Measurements from ENCODE around the gene TUBA1C. TPM values are rescaled to one million over a fixed set of nuclear protein-coding genes. Genes with fewer than 3 reads are reported as not detected.

The TUBA1C gene
- total and polyA plus RNA-seq, 2 of the 4 experiments (the other 2 are of a cell fraction): 1,420 to 2,555 TPM

DNA sequence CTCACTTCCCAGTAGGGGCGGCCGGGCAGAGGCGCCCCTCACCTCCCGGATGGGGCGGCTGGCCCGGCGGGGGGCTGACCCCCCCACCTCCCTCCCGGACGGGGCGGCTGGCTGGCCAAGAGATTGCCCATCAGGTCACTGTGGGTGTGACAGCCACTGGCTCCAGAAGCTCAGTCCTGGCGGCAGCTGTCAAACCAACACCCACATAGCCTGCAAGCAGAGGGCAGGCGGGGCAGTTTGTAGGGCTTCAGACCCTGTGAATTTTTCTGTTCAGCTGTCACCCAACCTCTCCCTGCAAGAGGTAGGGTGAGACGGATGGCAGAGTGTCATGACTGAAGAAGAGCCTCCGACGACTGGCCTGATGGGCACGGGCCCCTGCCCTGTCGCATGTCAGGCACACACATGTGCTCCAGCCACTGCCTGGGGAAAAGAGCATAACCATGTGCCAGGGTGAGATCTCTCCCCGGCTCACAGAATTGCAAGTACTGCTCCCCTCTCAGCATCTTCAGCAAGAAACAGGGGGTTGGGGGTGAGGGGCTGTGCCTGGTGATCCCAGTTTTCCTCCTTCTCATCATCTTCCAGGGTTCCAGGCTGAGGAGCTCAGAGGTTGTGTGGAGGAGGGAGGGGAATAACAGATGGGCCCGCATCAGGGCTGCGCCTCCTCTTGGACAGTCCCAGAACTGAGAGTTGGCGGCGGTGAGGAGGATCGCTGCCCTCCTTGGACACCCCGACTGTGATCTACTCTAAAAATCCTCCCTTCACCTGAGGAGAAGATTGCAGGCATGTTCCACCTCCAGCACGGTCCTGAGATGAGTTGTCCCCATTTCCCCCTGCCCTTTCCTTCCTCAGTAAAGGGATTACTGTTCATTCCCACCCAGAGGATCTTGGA, 18.9 kb downstream of the TUBA1C start:
- no peaks in the 10 kb centered on the region for H3K4me1 ChIP-seq (ENCODE audit: control insufficient read depth, insufficient read depth, low read length)
- H4K8ac ChIP-seq (ENCODE audit: low read depth in 2 of 2, low read length in 2 of 2): no peak overlapping the region
- H3K79me1 ChIP-seq (ENCODE audit: low read depth in 1 of 2, low read length in 2 of 2): no peaks in the 10 kb centered on the region
- no peak overlapping the region for H2BK15ac ChIP-seq (ENCODE audit: low read depth, low read length)
- H2AK9ac ChIP-seq (replicated peaks; ENCODE audit: low read depth, low read length, poor library complexity): peak overlapping the region; percentile 5
- H3K9me1 ChIP-seq (ENCODE audit: insufficient read depth, low read length): 0 out of 2 replicates have a peak, but pooled peaks cover 2% of the 10 kb centered on the region
- H3K18ac ChIP-seq (ENCODE audit: low read depth, low read length): no peak overlapping the region
- peak overlapping the region; percentile 23 for H2AFZ ChIP-seq (replicated peaks; ENCODE audit: low read length, poor library complexity)
- no peak for DNase-seq
- H3K36me3 ChIP-seq (ENCODE audit: control insufficient read depth, insufficient read depth, low read length): no peaks in the 10 kb centered on the region
- H3K56ac ChIP-seq (ENCODE audit: extremely low read depth, insufficient read depth, low read length): no peak overlapping the region
- no peak overlapping the region for H3K4me3 ChIP-seq (ENCODE audit: insufficient read depth, low read depth, low read length)
- H4K20me1 ChIP-seq (ENCODE audit: insufficient read depth, low read length): no peaks in the 10 kb centered on the region
- H3K27ac ChIP-seq (ENCODE audit: insufficient read depth, low read length): no peak overlapping the region
- dilution Hi-C loops (cut with HindIII; ENCODE audit: low sequenced_read_pairs, unreplicated experiment): no loop called here
- CTCF ChIA-PET: interaction anchor here (1.1 kb wide), 1 partner anchor 15 kb away, joined by 3 read pairs; no protein-coding TSS in a partner anchor
- TF ChIP-seq BHLHE40 (IDR thresholded peaks at IDR 0.05; ENCODE audit: low read depth, low read length) (no peak), SMC3 (IDR thresholded peaks at IDR 0.05; ENCODE audit: low read depth, low read length) (no peak), MAFK (IDR thresholded peaks at IDR 0.05; ENCODE audit: low read depth, low read length) (no peak), CEBPB (IDR thresholded peaks at IDR 0.05; ENCODE audit: low read depth, low read length) (no peak), RFX5 (IDR thresholded peaks at IDR 0.05; ENCODE audit: low read depth, low read length) (no peak), RAD21 (IDR thresholded peaks at IDR 0.05; ENCODE audit: low read length) (no peak)
- TF ChIP-seq, protein P1, sequence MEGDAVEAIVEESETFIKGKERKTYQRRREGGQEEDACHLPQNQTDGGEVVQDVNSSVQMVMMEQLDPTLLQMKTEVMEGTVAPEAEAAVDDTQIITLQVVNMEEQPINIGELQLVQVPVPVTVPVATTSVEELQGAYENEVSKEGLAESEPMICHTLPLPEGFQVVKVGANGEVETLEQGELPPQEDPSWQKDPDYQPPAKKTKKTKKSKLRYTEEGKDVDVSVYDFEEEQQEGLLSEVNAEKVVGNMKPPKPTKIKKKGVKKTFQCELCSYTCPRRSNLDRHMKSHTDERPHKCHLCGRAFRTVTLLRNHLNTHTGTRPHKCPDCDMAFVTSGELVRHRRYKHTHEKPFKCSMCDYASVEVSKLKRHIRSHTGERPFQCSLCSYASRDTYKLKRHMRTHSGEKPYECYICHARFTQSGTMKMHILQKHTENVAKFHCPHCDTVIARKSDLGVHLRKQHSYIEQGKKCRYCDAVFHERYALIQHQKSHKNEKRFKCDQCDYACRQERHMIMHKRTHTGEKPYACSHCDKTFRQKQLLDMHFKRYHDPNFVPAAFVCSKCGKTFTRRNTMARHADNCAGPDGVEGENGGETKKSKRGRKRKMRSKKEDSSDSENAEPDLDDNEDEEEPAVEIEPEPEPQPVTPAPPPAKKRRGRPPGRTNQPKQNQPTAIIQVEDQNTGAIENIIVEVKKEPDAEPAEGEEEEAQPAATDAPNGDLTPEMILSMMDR (conservative IDR thresholded peaks at IDR 0.05; ENCODE audit: low read depth, low read length): 0 out of 2 replicates have a peak, but pooled peaks have one; percentile 7
- POLR2A ChIA-PET (ENCODE audit: unreplicated experiment): no interaction called here
- no peak overlapping the region for H3K23ac ChIP-seq (ENCODE audit: low read depth, low read length)
- peaks cover 13% of the 10 kb centered on the region for H3K27me3 ChIP-seq (ENCODE audit: control insufficient read depth, insufficient read depth, low read length)
- 0 out of 2 replicates have a peak overlapping the region, but pooled peaks have one; percentile 37 for H2AK5ac ChIP-seq (ENCODE audit: low read depth, low read length)
- no peak overlapping the region for H2BK5ac ChIP-seq (ENCODE audit: low read depth, low read length, poor library complexity, severe bottlenecking)
- in situ Hi-C loops (cut with MboI; ENCODE audit: low sequenced_read_pairs): no loop called here
- no peak overlapping the region for H4K91ac ChIP-seq (ENCODE audit: insufficient read depth, low read depth, low read length)
- no peak overlapping the region for H3K4me2 ChIP-seq (ENCODE audit: low read depth, low read length)
- peaks cover 3% of the 10 kb centered on the region for H3K9me3 ChIP-seq (ENCODE audit: control insufficient read depth, insufficient read depth, low read length)
- H2BK120ac ChIP-seq (ENCODE audit: low read depth, low read length): no peak overlapping the region
- H3K14ac ChIP-seq (replicated peaks; ENCODE audit: low read depth, low read length): no peak overlapping the region
- no TSS peak for BruUV-seq (replicated peaks)
- WGBS, 2 experiments (ENCODE audit: extremely low coverage in 2 of 2, insufficient read length in 1 of 2): 60% methylated on average over 1 of the region's 25 CpGs; no CpG with 5 or more reads in 1 of the 2 experiments
- ATAC-seq (ENCODE audit: low read depth): no peak
- H4K5ac ChIP-seq (ENCODE audit: low read depth, low read length): no peak overlapping the region
- intact Hi-C loops (cut with micrococcal nuclease): no loop called here
- no peak overlapping the region for H3K4ac ChIP-seq (ENCODE audit: low read depth, low read length)
- H3K9ac ChIP-seq (ENCODE audit: low read depth, low read length): no peak overlapping the region
- no peak overlapping the region for H2BK20ac ChIP-seq (ENCODE audit: low read depth, low read length)

Measured in IMR-90 (cell line).